Esophagus muscularis mucosa (tissue), 4 donors: ENCODE measurements around the gene CD248. TPM values are rescaled to one million over a fixed set of nuclear protein-coding genes. Genes with fewer than 3 reads are reported as not detected.
A peak's percentile ranks its signal among the peaks of the same experiment; 100 is the strongest.

Source experiments
- DNase-seq: peaks from one replicate; pipeline ENCODE4 v3.0.0-alpha.2; 2017; ENCODE audit errors: extremely low spot score
- H3K27ac ChIP-seq, 4 donors: fragments of 200-600 bp; sonication (generic); replicated peaks in 1 of 4; 1 replicate in 3 of 4; 2 replicates in 1 of 4; pipeline ENCODE4 v1.5.1; 2016 to 2019; ENCODE audit warnings: mild to moderate bottlenecking in 1 of 4
- H3K27me3 ChIP-seq, 4 donors: fragments of 200-600 bp; sonication (generic); one replicate each; pipeline versions ENCODE4 v1.5.1 to v1.6.0; 2016 to 2019
- H3K36me3 ChIP-seq, 4 donors: fragments of 200-600 bp; sonication (generic); one replicate each; pipeline ENCODE4 v1.5.1; 2016 to 2019
- H3K4me1 ChIP-seq, 4 donors: fragments of 200-600 bp; sonication (generic); one replicate each; pipeline ENCODE4 v1.5.1; 2016 to 2019
- H3K4me3 ChIP-seq, 4 donors: fragments of 200-600 bp; sonication (generic); 1 replicate in 2 of 4; 2 replicates in 2 of 4; pipeline ENCODE4 v1.5.1; 2016 to 2019; ENCODE audit warnings: mild to moderate bottlenecking in 4 of 4, moderate library complexity in 1 of 4
- H3K9me3 ChIP-seq, 4 donors: fragments of 200-600 bp; sonication (generic); 1 replicate in 3 of 4; 2 replicates in 1 of 4; pipeline ENCODE4 v1.5.1; 2016 to 2019
- CTCF ChIP-seq, 3 experiments: fragments of 200-600 bp in 2 of 3; fragments of 450-650 bp in 1 of 3; sonication (generic) in 2 of 3; IDR thresholded peaks; one replicate each; pipeline ENCODE4 v1.5.1; 2017 to 2019; ENCODE audit warnings: antibody characterized with exemption in 3 of 3, mild to moderate bottlenecking in 2 of 3, moderate library complexity in 1 of 3
- EP300 ChIP-seq: sonication (generic); formaldehyde crosslinking; IDR thresholded peaks from one replicate; pipeline ENCODE4 v1.6.1; 2017; ENCODE audit warnings: antibody characterized with exemption
- POLR2A ChIP-seq: fragments of 450-650 bp; IDR thresholded peaks from one replicate; pipeline ENCODE4 v1.6.1; 2017; ENCODE audit warnings: antibody characterized with exemption, moderate library complexity, mild to moderate bottlenecking, low read depth
- POLR2AphosphoS5 ChIP-seq, 2 donors: sonication (generic); formaldehyde crosslinking; IDR thresholded peaks; one replicate each; pipeline ENCODE4 v1.6.1; 2017; ENCODE audit warnings: antibody characterized with exemption in 2 of 2
- WGBS: methylation state at CpG from one replicate; pipeline ENCODE4 v1.1.5; 2018; 5-methylcytosine and 5-hydroxymethylcytosine counted together
- intact Hi-C: fragments of 100-400 bp; cut with DNase I; formaldehyde crosslinking; loops from one replicate; pipeline ENCODE4 v1.15.1; 2023
- total RNA-seq, 4 donors: library from RNA; depleted of rRNA; stranded (reverse); fragments of >200 nt; gene quantifications; one replicate each; pipeline versions ENCODE4 v1.1.0 to v1.2.1, GENCODE V29; 2016

Gene CD248
- total RNA-seq, 4 donors from 2014 or later, result 23.0 to 83.8 (median 33.0) TPM

- Histone ChIP-seq H3K36me3 (peaks cover 0 to 30% (median 11%) of the 10 kb centered on the region in 4 donors), H3K9me3 (no peaks in the 10 kb centered on the region), H3K4me1 (peaks cover 38 to 64% (median 42%) of the 10 kb centered on the region in 4 donors), H3K27ac (peak within 1 kb of the TSS; percentile 89 to 97 (median 93)), H3K4me3 (peak within 1 kb of the TSS; percentile 67 to 100 (median 88)), H3K27me3 (peaks cover 2 to 28% (median 19%) of the 10 kb centered on the region in 4 donors)
- TF ChIP-seq EP300 (no peak), POLR2A (peak; percentile 95), CTCF (IDR thresholded peaks at IDR 0.05) (peak in 1 of 3 experiments; percentile 31), POLR2AphosphoS5 (IDR thresholded peaks at IDR 0.05) (peak; percentile 96 to 98)
- intact Hi-C loops, result no loop called here
- under 1% methylated on average over 30 of the region's 87 CpGs for WGBS
- DNase-seq, result peak; percentile 99
These were observed 27.9 kb downstream of the CD248 start, which contains the start of gene YIF1A for GRCh38 chr11:66288671-66289547. Gene YIF1A, minus strand, starts transcription at chr11:66289143. Its CDS starts 158 bp downstream, at chr11:66288985.

DNA sequence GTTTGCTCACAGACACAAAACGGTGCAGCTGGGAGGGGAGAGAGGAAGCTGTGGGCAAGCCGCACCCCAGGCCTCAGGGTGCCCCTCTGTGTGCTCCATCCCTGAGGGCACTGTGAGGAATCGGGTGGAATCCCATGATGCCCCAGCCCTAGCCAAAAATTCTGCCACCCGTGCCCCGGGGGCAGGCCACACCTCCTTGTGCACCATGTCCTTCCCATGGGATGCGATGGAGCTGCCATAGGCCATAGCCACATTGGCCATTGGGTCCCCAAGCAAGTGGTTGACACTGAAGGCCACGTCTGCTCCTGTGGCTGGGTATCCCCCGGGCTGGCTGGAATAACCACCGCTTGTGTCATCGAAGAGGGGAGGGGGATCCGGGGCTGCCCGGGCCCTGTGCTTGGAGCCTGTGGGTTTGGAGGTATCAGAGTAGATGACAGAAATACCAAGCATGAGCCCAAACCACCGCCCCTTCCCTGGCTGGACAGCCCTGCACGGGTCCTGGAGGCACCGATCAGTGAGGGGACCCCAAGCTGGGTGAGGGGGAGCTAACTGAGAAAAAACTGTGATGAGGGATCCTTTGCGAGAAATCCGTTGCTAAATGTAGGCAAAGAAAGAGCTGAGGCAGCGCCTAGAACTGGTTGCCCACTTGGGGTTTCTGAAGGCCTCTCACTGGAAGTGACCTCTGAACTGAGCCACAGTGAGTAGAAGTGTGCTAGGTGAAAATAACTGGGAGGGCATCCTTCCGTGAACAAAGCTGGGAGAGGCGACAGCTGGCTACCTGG, 28.8 kb downstream of the CD248 start:
- H3K27me3 ChIP-seq, result peaks cover 2 to 20% (median 13%) of the 10 kb centered on the region in 4 donors
- TF ChIP-seq POLR2A (no peak), CTCF (IDR thresholded peaks at IDR 0.05) (no peak), EP300 (no peak), POLR2AphosphoS5 (IDR thresholded peaks at IDR 0.05) (no peak)
- intact Hi-C loops, result no loop called here
- H3K4me3 ChIP-seq, result peak overlapping the region; percentile 67 to 100 (median 88)
- H3K36me3 ChIP-seq, result peaks cover 0 to 37% (median 12%) of the 10 kb centered on the region in 4 donors
- 34% methylated on average over 12 of the region's 20 CpGs for WGBS
- no peak for DNase-seq
- peak overlapping the region; percentile 89 to 97 (median 93) for H3K27ac ChIP-seq
- H3K4me1 ChIP-seq, result peaks cover 38 to 67% (median 42%) of the 10 kb centered on the region in 4 donors
- no peaks in the 10 kb centered on the region for H3K9me3 ChIP-seq

DNA sequence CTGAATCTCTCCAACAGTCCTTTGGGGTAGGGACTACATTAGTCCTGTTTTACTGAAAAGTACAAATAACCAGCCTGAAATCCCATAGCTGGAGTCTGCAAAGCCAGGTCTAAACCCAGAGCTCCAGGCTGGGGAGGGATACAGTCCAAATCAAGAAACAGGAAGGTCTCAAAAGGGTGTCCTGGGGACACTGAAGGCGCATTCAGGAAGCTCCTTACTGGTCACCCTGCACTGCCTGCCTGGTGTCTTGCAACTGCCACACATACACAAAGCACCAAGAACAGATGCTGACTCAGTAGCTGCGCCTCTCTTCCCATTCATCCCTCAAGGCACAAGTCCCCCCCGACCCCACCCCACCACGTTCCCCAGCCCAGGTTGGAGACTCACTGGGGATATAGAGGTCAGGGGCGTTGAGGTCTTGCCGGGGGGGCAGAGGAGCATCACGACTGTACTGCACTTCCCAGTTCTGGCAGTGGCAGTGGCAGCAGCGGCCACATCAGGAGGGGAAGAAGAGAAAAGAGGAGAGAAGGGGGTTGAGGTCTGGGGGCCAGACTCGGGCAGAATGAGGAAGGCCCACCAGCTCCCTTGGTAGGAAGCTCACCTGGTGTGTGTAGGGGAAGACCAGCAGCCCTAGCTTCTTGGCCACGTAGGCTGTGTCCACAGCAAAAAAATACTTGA, 29.5 kb downstream of the CD248 start:
- Histone ChIP-seq H3K36me3 (peaks cover 0 to 37% (median 12%) of the 10 kb centered on the region in 4 donors), H3K27ac (peak overlapping the region in 1 of 4 donors; percentile 89), H3K4me3 (peak overlapping the region in 1 of 4 donors; percentile 94), H3K9me3 (no peaks in the 10 kb centered on the region), H3K27me3 (peaks cover 2 to 13% (median 6%) of the 10 kb centered on the region in 4 donors), H3K4me1 (peaks cover 43 to 70% (median 48%) of the 10 kb centered on the region in 4 donors)
- WGBS, result 76% methylated on average over 5 of the region's 10 CpGs
- TF ChIP-seq POLR2AphosphoS5 (IDR thresholded peaks at IDR 0.05) (no peak), CTCF (IDR thresholded peaks at IDR 0.05) (no peak), EP300 (no peak), POLR2A (no peak)
- DNase-seq, result no peak
- intact Hi-C loops, result no loop called here

DNA sequence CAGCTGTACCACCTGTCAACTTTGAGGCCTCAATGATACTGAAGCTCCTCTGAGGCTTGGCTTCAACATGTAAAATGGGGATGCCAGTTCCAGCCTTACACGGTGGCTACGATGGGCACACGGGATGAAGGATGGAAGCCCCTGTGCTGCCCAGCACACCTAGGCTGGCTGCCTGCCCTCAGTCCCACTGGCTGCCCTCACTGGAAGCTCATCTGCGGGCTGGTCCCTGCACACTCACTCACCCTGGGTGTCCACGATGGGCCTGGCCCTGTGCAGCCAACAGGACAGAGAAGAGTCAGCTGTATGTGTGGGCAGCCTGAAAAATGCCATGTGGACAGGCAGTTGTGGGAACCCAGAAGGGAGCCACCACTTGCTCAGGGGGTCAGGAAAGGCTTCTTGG, 30.1 kb downstream of the CD248 start:
- no peak overlapping the region for H3K27ac ChIP-seq
- no peak for DNase-seq
- peaks cover 42 to 70% (median 47%) of the 10 kb centered on the region in 4 donors for H3K4me1 ChIP-seq
- peaks cover 0 to 37% (median 12%) of the 10 kb centered on the region in 4 donors for H3K36me3 ChIP-seq
- H3K9me3 ChIP-seq, result no peaks in the 10 kb centered on the region
- TF ChIP-seq POLR2A (no peak), CTCF (IDR thresholded peaks at IDR 0.05) (no peak), POLR2AphosphoS5 (IDR thresholded peaks at IDR 0.05) (no peak), EP300 (no peak)
- no peak overlapping the region for H3K4me3 ChIP-seq
- H3K27me3 ChIP-seq, result peaks cover 0 to 6% (median under 1%) of the 10 kb centered on the region in 4 donors
- intact Hi-C loops, result no loop called here
- 92% methylated on average over 3 of the region's 5 CpGs for WGBS
